HK-2 (cell line): ENCODE results near the gene BMAL1.
"Not testable (repeated sequence)": the region's sequence is repeated elsewhere in the genome, so short reads cannot be mapped to it uniquely, and the experiment has no call there.

Source experiments
- DNase-seq: peaks from one replicate; pipeline ENCODE4 v3.0.0-alpha.2; 2018; ENCODE audit not compliant: unreplicated experiment

The BMAL1 gene

DNA sequence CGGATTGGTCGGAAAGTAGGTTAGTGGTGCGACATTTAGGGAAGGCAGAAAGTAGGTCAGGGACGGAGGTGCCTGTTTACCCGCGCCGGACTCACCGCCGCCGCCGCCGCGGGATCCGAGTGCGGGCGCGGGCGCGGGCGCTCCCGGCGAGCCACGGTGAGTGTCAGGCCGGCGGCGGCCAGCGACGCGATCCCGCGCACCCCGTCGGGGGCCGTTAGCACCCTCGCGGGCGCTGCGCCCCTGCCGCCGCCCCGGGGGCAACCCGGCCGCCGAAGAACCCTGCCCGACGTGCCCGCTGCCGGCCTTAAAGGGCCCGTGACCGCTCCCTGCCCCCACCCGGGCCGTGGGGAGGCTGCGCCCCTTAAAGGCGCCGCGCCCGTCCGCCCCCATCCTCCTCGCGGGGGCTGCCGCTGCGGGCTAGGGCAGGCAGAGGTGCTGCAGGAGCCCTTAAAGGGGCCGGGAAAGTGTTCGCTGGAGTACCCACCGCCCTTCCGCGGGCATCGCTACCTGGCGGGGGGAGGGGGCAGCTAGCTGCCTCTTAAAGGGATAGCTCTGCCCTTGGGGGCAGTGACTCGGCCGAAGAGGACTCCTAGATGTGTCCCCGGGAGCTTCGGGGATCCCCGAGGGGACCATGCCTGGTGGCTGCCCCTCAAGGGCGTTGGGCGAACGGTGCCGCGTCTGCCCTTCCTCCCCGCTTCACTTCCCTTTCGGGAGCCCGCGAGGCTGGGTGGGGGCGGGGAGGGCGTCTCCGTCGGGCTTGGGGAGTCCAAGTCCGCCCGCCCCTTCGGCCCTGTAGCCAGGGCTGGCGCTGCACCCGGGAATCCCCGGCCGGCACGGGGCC, at the start of gene BMAL1:
Gene BMAL1, plus strand, starts transcription at position 23 of the 841 bp plus-strand sequence. CDS start 76,519 bp downstream, outside the sequence.
- peak; percentile 23 for DNase-seq

DNA sequence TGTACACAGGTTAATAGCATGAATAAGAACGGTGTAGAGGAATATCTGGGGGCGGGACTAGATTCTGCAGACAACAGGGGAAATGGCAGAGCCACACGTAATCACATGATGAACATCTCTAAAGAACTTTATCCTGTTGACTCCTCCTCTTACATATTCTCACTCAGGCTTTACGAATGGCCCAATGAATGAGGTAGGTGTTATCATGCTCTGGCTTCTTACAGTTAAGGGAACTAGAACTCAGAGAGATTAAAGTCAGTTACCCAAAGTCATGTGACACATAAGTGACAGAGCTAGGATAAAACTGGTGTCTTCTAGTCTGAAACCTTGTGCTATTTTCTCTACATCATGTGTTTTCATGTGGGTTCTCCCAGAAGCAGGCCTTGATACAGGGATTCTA, 49.0 kb upstream of the BMAL1 start:
- DNase-seq: no peak

- no peak for DNase-seq
Observed at GRCh38 chr11:13229136-13229535, 48.5 kb upstream of the BMAL1 start.

DNA sequence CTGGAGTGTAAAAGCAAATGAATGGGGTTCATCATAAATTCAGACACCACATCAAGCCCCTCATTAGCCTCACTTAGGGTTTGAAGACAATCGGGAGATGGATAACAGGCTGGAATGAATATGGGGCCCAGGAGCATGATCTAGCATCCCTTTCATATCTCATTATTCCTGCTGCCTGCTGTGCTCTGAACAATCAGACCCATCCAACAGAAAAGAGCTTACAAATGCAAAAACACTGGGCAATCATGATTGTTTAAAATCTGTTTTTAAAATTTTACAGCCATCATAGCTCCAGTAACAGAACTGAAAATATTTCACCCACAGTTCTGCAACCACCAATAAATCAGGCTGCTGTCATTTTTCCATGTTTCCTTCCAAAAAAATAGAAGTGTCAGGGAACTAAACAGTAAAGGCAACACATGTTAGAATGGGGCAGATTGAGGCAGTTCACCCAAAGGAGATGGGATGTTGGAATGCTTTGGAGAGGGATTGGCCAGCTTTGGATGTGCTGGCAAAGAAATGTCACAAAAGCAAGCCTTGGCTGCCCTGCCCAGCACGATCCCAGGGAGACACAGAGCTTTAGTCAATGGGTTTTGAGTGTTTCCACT, 47.8 kb upstream of the BMAL1 start:
- DNase-seq: no peak

- DNase-seq: no peak
Observed at GRCh38 chr11:13233173-13233745, 44.3 kb upstream of the BMAL1 start.

DNA sequence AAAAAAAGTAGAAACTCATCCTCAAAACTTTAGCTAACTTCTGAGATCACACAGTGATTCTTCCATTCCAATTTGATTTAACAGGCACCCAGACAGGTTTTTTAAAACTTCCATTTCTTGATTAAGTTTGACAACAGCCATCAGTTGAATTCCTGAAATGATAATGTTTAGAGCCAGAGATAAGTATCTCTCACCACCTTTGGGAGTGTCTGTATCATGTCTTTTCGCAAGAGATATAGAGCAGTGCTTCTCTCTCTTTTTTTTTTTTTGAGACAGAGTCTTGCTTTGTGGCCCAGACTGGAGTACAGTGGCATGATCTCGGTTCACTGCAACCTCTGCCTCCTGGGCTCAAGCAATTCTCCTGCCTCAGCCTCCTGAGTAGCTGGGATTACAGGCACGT, 41.7 kb upstream of the BMAL1 start:
- no peak for DNase-seq

DNA sequence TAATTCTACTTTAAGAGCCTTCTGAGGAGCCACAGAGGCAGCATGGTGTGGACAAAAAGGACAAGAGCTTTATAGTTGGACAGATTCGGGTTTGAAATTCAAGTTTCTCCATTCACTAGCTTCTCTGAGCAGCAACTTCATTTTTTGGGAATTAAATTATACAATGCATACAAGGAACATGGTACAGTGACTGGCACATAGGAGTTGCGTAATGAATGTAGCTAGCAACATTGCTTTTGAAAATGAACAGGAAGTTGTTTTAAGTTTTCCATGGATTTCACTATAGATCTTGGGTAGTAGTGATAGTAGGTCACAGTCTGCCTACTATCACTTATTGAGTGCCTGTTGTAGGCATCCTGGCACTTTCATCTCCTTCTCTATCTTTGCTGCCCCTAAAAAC, 41.0 kb upstream of the BMAL1 start:
- no peak for DNase-seq

DNA sequence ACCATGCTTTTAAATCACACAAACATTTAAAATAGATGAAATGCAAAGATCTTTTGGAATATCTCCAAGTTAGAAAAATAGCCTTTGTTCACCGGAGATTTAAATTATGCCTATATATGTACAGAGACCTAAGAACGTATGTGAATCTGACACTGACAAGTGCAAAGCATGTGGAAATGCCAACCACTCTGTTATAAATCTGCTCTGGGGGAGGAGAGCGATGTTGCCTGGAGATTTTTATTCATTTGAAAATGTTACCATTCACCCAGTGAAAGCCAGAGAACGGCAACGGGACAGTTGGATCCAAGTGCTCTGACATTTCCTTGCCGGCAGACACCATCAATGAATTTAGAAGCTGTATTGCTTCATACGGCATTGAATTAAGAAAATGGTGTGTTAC, 39.8 kb upstream of the BMAL1 start:
- DNase-seq: no peak

- peak; percentile 38 for DNase-seq
Observed at GRCh38 chr11:13238879-13239514, 38.6 kb upstream of the BMAL1 start.

DNA sequence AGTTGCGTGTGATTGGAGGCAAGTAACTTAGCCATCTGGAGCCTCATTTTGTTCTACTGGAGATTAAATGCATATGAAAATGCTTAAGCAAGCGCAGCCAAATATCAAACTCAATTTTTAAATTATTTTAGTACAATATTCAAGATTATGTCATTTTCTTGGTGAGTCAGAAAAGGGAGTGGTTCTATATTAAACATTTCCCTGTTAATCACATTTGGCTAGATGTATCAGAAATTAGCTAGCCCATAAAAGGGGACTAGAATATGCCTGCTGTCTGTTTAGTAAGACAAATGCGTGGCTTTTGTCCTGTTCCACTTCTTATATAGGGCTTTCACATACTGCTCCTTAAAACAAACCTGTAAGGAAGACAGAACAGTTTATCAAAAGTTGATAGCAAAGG, 35.0 kb upstream of the BMAL1 start:
- DNase-seq: no peak

GRCh38 chr11:13247606-13248296, 29.8 kb upstream of the BMAL1 start:
- DNase-seq: no peak

DNA sequence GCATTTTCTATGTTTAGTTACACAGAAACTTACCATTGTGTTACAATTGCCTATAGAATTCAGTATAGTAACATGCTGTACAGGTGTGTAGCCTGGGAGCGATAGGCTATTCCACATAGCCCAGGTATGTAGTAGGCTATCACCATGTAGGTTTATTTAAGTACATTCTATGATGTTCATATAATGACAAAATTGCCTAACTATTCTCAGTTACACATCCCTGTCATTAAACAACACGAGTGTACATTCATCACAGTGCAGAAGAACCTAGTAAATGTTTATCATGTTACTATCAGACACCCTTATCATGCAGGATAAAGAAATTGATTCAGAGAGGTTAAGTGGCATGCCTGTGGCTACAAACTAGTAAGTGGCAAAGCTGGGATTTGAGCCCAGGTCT, 28.4 kb upstream of the BMAL1 start:
- no peak for DNase-seq

DNA sequence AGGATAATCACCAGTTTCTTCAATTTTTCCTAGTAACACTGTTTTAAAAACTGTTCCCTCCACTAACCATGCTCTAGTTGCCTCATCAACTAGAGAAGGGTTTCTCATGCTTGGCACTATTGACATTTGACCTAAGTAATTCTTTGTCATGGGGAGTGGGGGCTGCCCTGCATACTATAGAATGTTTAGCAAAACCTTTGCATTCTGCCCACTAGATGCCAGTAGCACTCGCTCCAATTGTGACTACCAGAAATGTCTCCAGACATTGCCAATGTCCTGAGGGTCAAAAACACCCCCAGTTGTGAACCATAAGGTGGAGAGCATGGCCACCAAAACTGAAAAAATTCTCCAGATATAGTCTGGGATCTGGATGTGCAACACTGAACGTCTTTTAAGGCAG, 27.6 kb upstream of the BMAL1 start:
- no peak for DNase-seq

GRCh38 chr11:13251966-13252365, 25.6 kb upstream of the BMAL1 start:
- no peak for DNase-seq

GRCh38 chr11:13252438-13252837, 25.2 kb upstream of the BMAL1 start:
- DNase-seq: no peak

DNA sequence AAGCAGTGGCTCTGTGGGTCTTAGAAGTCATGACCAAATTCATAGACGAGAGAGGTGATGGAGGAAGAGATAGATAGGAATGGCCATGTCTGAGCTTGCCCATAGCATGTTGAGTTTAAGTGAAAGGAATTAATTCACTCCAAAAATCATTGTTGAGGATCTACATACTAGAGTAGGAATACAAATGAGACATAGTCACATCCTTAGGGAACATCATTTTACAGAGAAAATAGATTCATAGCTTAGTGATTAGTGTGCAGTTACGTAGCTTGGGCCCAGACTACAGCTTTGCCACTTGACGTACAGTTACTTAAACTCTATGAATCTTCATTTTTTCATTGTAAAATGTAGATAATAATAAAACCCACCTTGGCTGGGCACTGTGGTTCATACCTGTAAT, 21.4 kb upstream of the BMAL1 start:
- DNase-seq: no peak

GRCh38 chr11:13258061-13258460, 19.5 kb upstream of the BMAL1 start:
- DNase-seq: not testable (repeated sequence)

GRCh38 chr11:13258855-13259254, 18.7 kb upstream of the BMAL1 start:
- no peak for DNase-seq

- DNase-seq: no peak
Observed at GRCh38 chr11:13259374-13259773, 18.2 kb upstream of the BMAL1 start.

DNA sequence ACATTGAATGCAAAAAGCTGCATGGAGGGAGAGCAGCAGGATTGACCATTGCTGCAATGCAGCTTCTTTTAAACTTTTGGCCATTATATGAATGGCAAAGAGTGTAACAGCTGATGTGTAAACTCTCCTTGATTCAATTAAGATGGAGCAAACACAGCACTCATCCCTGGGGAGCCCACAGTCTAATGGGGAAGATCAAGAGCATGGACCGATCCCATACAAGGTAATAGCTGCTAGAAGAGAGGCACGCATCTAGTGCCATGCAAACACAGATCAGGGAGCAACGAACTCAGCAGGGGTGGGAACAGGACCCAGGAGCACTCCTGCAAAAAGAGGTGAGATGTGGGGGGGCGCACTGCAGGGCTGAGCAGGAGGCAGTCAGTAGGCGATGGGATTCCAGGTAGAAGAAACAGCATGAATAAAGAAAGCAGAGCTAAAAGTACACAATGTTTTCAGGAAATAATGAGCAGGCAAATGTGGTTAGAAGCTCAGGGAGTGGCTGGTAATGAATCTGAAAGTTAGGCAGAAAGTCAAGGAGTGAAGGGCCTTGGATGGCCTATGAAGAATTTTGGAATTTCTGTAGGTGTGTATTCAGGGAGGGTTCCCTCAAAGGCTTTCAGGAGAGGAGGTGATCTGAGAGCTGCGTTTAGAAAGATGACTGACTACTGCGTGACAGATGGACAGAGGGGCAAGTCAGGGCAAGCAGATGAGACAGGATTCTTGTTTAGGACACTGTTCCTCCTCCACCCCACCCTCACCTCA, 17.2 kb upstream of the BMAL1 start:
- DNase-seq: no peak

DNA sequence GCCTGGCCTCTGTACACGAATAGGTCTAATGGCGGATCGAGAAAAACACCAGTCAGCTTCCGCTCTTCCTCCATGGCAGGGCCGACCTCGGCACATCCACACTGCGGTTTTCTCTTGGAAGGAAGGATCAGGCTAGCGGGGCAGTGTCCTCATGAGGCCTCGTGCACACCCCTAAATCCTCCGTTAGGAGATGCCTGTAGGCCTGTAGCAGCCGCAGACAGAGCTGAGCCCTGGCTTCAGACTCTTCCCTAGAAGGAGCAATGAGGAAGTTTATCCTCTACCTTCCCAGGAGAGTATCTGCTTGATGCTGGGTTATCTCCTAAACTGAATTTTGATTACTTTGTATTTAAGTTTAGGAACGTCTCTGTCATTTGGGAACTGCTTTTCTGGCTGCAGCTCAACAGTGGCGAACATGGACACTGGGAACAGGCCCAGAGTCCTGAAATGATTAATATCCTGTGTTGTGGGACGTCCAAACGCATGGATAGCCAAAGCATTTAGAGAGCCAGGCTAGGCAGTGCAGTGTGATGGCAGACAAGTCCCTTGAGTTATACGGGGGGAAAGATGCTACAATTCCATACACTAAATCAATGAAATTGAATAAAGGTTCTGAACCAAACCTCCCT, 16.5 kb upstream of the BMAL1 start:
- peak; percentile 13 for DNase-seq
